Right lobe of liver (tissue), 6 donors: ENCODE measurements around the gene PPP1R9A. TPM values are rescaled to one million over a fixed set of nuclear protein-coding genes. Genes with fewer than 3 reads are reported as not detected.
A peak's percentile ranks its signal among the peaks of the same experiment; 100 is the strongest.

Source experiments
- ATAC-seq, 4 donors: fragments of 200-7000 bp; cut with Tn5 transposase; one replicate each; pipeline ENCODE4 v1.9.1; 2020; ENCODE audit warnings: mild to moderate bottlenecking in 4 of 4, moderate library complexity in 4 of 4
- DNase-seq, 3 donors: peaks; one replicate each; pipeline ENCODE4 v3.0.0-alpha.2; 2020
- H3K27ac ChIP-seq, 3 donors: fragments of 200-600 bp; one replicate each; pipeline ENCODE4 v1.8.0; 2022
- H3K27me3 ChIP-seq, 2 donors: fragments of 200-600 bp; one replicate each; pipeline ENCODE4 v1.8.0; 2022
- H3K36me3 ChIP-seq, 4 donors: fragments of 200-600 bp; sonication (generic) in 1 of 4; one replicate each; pipeline versions ENCODE4 v1.5.1 to v1.8.0; 2017 to 2022; ENCODE audit warnings: control low read depth in 1 of 4
- H3K4me1 ChIP-seq, 4 donors: fragments of 200-600 bp; sonication (generic) in 1 of 4; one replicate each; pipeline versions ENCODE4 v1.5.1 to v1.8.0; 2017 to 2022; ENCODE audit warnings: control low read depth in 1 of 4
- H3K4me3 ChIP-seq, 3 donors: fragments of 200-600 bp; one replicate each; pipeline ENCODE4 v1.8.0; 2022
- H3K9me3 ChIP-seq, 4 donors: fragments of 200-600 bp; sonication (generic) in 1 of 4; one replicate each; pipeline versions ENCODE4 v1.5.1 to v1.8.0; 2017 to 2022; ENCODE audit warnings: control low read depth in 1 of 4
- CTCF ChIP-seq, 4 donors: fragments of 200-600 bp in 3 of 4; fragments of 450-650 bp in 1 of 4; IDR thresholded peaks; one replicate each; pipeline versions ENCODE4 v1.5.1 to v1.8.0; 2016 to 2022; ENCODE audit warnings: antibody characterized with exemption in 4 of 4, mild to moderate bottlenecking in 2 of 4
- POLR2A ChIP-seq: fragments of 450-650 bp; IDR thresholded peaks from one replicate; pipeline ENCODE4 v1.6.1; 2017; ENCODE audit warnings: antibody characterized with exemption, mild to moderate bottlenecking
- WGBS: methylation state at CpG from one replicate; pipeline ENCODE4 v1.1.6; 2018; ENCODE audit warnings: low coverage, low lambda C conversion rate; ENCODE audit not compliant: insufficient coverage; ENCODE audit errors: missing lambda C conversion rate; 5-methylcytosine and 5-hydroxymethylcytosine counted together
- intact Hi-C, 2 donors: fragments of 100-400 bp; cut with DNase I; formaldehyde crosslinking; loops; one replicate each; pipeline versions ENCODE4 v1.11.2 to v1.14.1; 2022
- total RNA-seq, 6 experiments: library from RNA; depleted of rRNA in 2 of 6; stranded (reverse); fragments of >200 nt in 2 of 6; fragmentation: NEBNext Ultra II Directional in 3 of 6; extraction: Animal tissue kit (Norgen Biotek cat#: 25700) in 3 of 6; gene quantifications; one replicate each; pipeline versions ENCODE4 v1.1.0 to v1.2.4, GENCODE V29; 2016 to 2023
- donor health status: DM: no; HTN: yes; CAD: no.
- donor health status: DM: no; HTN: no; CAD: no.
- donor health status: DM: no; HTN: no; CAD: no.
- donor health status: DM: no; HTN: yes; CAD: no.
- donor health status: DM: no; HTN: yes; CAD: no.

Gene PPP1R9A
- total RNA-seq, 6 experiments from 2014 or later = 0.49 to 2.0 (median 0.81) TPM

DNA sequence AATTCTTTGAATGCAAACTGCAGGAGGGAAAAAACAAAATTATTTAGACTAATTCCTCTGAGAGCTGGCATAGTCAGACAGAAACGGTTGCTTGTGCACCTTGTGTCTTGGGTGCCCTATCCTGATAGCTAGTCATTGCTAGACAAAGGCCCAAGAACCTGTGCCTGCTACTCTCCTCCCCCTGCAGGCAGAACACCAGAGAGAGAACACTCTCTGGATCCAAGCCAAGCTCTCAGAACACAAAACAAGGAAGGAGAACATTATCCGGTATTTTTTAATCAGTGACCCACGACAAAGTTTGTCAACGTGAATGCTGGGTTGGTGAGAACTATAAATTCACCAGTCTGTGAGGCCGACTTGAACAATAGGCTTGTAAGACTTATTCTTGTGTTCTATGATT is 18.8 kb upstream of the PPP1R9A start:
- H3K9me3 ChIP-seq = no peaks in the 10 kb centered on the region
- H3K36me3 ChIP-seq = no peaks in the 10 kb centered on the region
- intact Hi-C loops = no loop called here
- H3K4me3 ChIP-seq = no peak overlapping the region
- H3K4me1 ChIP-seq = no peaks in the 10 kb centered on the region
- ATAC-seq (peak; percentile 39 to 60 (median 56)), DNase-seq (no peak)
- no peaks in the 10 kb centered on the region for H3K27me3 ChIP-seq
- WGBS = 28% methylated on average over 4 of the region's 5 CpGs
- TF ChIP-seq POLR2A = no peak
- TF ChIP-seq CTCF (IDR thresholded peaks at IDR 0.05) = peak in 2 of 4 donors; percentile 15 to 17
- H3K27ac ChIP-seq = no peak overlapping the region

DNA sequence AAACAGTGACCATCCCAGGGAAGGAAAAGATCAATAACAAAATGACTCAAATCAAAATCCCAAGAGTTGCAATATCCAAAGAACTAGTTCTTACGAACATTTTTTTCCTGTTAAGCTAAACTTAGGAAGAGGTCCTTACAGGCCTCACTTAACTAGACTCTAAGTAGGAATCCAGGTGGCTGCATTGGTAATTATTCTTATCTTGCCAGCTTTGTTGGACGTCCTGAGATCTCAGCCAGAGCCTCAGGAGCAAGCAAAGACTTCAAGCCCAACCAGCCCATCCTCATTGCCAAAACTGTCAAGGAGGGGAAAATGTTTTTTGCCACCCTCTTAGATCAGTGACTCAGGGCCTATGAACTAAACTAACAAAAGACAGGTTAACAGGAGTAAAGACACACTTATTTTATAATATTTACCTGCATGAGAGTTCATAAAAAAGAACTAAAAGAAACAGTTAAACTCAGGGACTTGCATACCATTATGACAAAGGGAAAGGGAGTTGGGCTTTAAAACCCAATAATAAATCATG is 18.3 kb upstream of the PPP1R9A start:
- Histone ChIP-seq H3K36me3 (no peaks in the 10 kb centered on the region), H3K4me3 (no peak overlapping the region), H3K9me3 (no peaks in the 10 kb centered on the region), H3K27me3 (no peaks in the 10 kb centered on the region), H3K27ac (no peak overlapping the region), H3K4me1 (no peaks in the 10 kb centered on the region)
- TF ChIP-seq POLR2A (no peak), CTCF (IDR thresholded peaks at IDR 0.05) (no peak)
- no peak for DNase-seq
- ATAC-seq = no peak
- 54% methylated on average over 2 of the region's 2 CpGs for WGBS
- intact Hi-C loops = no loop called here

DNA sequence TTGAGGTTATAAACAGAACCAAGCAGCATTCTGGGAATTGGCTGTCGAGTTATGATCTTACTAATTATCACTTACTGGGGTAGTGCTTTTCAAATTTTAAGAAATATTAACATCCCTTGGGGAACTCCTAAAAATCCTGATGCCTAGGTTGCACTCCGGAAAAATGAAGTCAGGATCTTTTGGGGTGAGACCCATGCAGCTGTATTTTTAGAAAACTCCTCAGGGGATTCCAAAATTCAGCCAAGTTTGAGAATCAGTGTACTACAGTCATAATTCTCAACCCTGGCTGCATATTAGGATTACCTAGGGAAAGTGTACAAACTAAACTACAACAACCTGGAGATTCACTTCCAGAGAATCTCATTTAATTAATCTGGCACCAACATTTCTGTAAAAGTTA is 17.2 kb upstream of the PPP1R9A start:
- no peak for ATAC-seq
- no peak overlapping the region for H3K27ac ChIP-seq
- no peak for DNase-seq
- no peaks in the 10 kb centered on the region for H3K36me3 ChIP-seq
- no peak overlapping the region for H3K4me3 ChIP-seq
- H3K4me1 ChIP-seq = no peaks in the 10 kb centered on the region
- no peaks in the 10 kb centered on the region for H3K27me3 ChIP-seq
- 90% methylated on average over 2 of the region's 2 CpGs for WGBS
- TF ChIP-seq CTCF (IDR thresholded peaks at IDR 0.05) (no peak), POLR2A (no peak)
- no peaks in the 10 kb centered on the region for H3K9me3 ChIP-seq
- intact Hi-C loops = no loop called here

- Histone ChIP-seq H3K4me1 (no peaks in the 10 kb centered on the region), H3K27me3 (no peaks in the 10 kb centered on the region), H3K9me3 (no peaks in the 10 kb centered on the region), H3K36me3 (no peaks in the 10 kb centered on the region), H3K27ac (no peak overlapping the region), H3K4me3 (no peak overlapping the region)
- 60% methylated on average over 5 of the region's 6 CpGs for WGBS
- no peak for ATAC-seq
- intact Hi-C loops = no loop called here
- TF ChIP-seq CTCF (IDR thresholded peaks at IDR 0.05) (no peak), POLR2A (no peak)
- no peak for DNase-seq
Measured at GRCh38 chr7:94893661-94894060, 13.7 kb upstream of the PPP1R9A start.

- 90% methylated on average over 1 of the region's 1 CpG for WGBS
- no peak for DNase-seq
- no peak overlapping the region for H3K4me3 ChIP-seq
- TF ChIP-seq CTCF (IDR thresholded peaks at IDR 0.05) (no peak), POLR2A (no peak)
- H3K4me1 ChIP-seq = no peaks in the 10 kb centered on the region
- no peak overlapping the region for H3K27ac ChIP-seq
- H3K36me3 ChIP-seq = no peaks in the 10 kb centered on the region
- H3K27me3 ChIP-seq = no peaks in the 10 kb centered on the region
- no peaks in the 10 kb centered on the region for H3K9me3 ChIP-seq
- no peak for ATAC-seq
- intact Hi-C loops = no loop called here
Measured at GRCh38 chr7:94897541-94897940, 9.9 kb upstream of the PPP1R9A start.
